Regular cardiac myocyte (primary cell): Measurements from ENCODE around the gene KRT36. TPM values are rescaled to one million over a fixed set of nuclear protein-coding genes. Genes with fewer than 3 reads are reported as not detected.

ENCODE experiments used
- total RNA-seq: library from RNA; depleted of rRNA; stranded (reverse); fragments of >200 nt; gene quantifications from 2 replicates; pipeline ENCODE4 v1.2.3, GENCODE V29; 2014

The KRT36 gene
- not detected in 2 replicates for total RNA-seq

DNA sequence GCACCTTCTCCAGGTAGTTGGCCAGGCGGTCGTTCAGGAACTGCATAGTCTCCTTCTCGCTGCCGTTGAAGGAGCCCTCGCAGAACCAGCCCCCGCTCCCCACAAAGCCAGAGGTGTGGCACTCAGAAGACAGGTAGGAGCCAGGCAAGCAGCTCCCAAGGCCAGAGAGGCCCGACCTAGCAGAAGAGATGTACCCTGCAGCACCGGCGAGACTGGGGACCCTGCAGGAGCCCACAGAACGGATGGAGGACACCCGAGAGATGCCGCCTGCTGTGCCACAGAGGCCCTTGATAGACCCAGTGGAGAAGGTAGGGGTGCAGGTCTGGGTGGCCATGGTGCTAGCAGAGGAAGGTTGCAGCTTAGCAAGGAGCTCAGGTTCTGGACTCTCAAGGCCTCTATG lies at the start of gene KRT36:
KRT36 (minus strand) TSS at position 380 of the 400 bp plus-strand sequence; CDS start at position 334, 46 bp downstream.

DNA sequence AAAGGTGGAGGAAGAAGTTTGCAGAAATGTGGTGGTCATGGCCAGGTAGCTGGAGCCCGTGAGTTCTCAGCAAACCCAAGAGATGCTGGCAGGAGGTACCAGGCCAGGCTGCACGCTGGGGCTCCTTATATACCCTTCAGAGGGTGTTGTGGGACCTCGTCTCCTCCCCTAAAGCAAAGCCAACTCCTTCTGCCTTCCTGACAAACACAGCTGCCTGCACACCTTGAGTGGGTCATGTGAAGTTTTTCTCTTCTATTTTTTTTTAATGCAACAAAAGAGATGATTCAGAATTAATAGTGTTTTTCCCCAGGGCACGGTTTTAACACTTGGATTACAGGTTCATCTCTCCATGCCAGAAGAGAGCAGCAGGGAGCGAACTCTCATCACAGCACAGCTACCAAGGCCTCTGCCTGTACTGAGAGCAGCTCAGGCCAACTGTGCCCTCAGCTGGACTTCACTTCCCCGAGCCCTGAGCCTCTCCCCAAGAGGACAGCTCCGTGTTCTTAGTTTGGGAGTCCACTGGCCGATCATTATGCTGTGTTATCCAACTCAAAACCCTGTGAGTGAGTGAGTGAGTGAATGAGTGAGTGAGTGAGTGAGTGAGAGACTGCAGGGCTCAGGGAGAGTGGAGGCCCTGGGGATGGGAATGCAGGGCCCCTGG lies 29.2 kb upstream of the KRT36 start, which contains the start of gene KRT15:
KRT15 (minus strand) TSS at position 102 of the 661 bp plus-strand sequence; CDS start at position 39, 63 bp downstream.

DNA sequence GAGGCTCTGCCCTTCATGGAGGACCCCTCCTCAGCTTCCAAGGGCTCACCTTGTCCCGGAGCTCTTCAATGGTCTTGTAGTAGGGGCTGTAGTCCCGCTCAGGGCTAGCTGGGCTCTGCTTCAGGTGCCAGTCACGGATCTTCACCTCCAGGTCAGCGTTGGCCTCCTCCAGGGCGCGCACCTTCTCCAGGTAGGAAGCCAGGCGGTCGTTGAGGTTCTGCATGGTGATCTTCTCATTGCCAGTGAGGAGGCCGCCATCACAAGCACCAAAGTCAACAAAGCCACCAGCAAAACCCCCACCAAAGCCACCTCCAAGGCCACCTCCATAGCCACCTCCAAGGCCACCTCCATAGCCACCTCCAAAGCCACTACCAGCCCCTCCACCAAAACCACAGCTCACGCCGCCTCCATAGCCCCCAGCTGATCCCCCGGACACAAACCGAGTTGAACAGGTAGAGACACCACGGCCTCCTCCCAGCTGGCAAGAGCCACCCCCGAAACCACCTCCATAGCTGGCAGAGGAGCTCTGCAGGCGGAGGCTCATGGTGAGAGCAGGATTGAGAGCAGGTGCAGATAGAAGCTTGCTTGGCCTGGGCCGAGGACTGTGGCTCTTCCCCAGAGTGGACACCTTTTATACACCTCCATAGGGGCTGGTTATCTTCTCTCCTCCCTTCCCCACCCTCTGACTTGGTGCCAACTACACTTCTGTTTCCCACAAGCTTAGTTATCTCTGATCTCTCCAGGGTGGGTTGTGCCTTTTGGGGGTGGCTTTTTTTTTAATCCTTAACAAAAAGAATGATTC lies 15.5 kb upstream of the KRT36 start, which contains the start of gene KRT13:
KRT13 (minus strand) TSS at position 606 of the 802 bp plus-strand sequence; CDS start at position 544, 62 bp downstream.

DNA sequence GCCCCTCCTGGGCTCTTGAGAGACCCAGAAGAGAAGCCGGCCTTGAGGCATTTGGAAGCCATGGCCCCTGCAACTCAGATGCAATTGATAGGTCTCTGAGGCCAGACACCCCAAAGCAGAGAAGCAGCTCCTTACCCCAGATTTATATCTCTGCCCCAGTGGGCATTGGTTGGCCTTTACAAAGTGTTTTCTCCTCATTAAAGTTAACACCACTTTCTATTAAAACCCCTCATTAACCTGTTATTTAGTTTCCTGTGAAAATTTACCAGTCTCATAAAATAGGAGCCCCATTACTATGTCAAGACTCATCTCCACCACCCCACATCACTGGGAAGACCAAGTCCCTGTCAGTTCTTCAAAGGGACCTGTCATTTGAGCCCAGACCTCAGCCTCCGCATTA lies 8.7 kb downstream of the KRT36 start, which contains the start of gene KRT35:
KRT35 (minus strand) TSS at position 116 of the 400 bp plus-strand sequence; CDS start at position 62, 54 bp downstream.

DNA sequence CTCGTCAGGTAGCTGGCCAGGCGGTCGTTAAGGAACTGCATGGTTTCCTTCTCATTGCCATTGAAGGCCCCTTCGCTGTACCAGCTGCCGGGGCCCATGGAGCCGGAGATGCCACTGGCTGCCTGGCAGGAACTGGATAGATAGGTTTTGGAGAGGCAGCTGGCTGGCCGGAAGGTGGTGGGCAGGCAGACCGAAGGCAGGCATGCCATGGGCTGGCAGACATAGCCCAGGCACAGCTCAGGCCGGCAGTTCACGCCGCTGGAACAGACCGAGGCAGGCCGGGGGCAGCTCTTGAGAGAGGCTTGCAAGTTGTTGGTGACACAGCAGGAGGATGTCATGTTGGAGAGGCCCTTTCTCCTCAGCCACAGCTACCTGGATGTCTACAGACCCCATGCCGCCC lies 22.7 kb downstream of the KRT36 start, which contains the start of gene KRT32:
KRT32 (minus strand) TSS at position 399 of the 400 bp plus-strand sequence; CDS start at position 338, 61 bp downstream.

DNA sequence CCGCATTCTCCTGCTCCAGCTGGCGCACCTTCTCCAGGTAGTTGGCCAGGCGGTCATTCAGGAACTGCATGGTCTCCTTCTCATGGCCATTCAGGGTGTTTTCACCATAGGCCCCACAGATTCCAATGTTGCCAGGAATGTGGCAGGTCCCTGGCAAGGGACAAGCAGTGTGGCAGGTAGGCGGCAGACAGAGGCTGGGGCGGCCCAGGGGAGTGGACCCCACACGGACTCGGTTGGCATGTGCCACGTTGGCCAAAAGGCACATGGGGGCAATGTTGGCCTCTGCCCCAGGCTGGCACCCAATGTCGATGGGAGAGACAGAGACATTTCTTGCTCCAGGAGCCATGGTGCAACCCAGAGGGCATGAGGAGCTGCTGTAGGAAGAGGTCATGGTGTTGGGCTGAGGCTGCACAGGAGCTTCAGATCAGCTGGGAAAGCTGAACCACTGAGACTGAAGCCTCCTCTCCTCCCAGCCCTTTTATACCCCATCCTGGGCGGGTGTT lies 49.1 kb downstream of the KRT36 start, which contains the start of gene KRT38:
KRT38 (minus strand) TSS at position 453 of the 503 bp plus-strand sequence; CDS start at position 391, 62 bp downstream.

Other genes starting within 250 kb of the KRT36 start
- gene KRTAP9-4, start 240.2 kb downstream of the KRT36 start, total RNA-seq, result not detected in 2 replicates
- gene KRTAP9-9, start 234.5 kb downstream of the KRT36 start, total RNA-seq, result not detected in 2 replicates
- not detected in 2 replicates for gene KRTAP9-6, start 224.5 kb downstream of the KRT36 start, total RNA-seq
- gene KRTAP9-7, start 214.2 kb downstream of the KRT36 start, total RNA-seq, result not detected in 2 replicates
- not detected in 2 replicates for gene KRTAP29-1, start 187.1 kb downstream of the KRT36 start, total RNA-seq
- not detected in 2 replicates for gene KRTAP16-1, start 180.6 kb downstream of the KRT36 start, total RNA-seq
- not detected in 2 replicates for gene KRTAP17-1, start 174.2 kb downstream of the KRT36 start, total RNA-seq
- gene KRT33A, start 139.1 kb downstream of the KRT36 start, total RNA-seq, result not detected in 2 replicates
- gene KRT33B, start 120.1 kb downstream of the KRT36 start, total RNA-seq, result under 0.01 TPM in 2 replicates
- 2.0 and 2.9 TPM in 2 replicates for gene KRT34, start 107.6 kb downstream of the KRT36 start, total RNA-seq
- not detected in 2 replicates for gene KRT31, start 92.3 kb downstream of the KRT36 start, total RNA-seq
- not detected in 2 replicates for gene KRT37, start 65.3 kb downstream of the KRT36 start, total RNA-seq
- not detected in 2 replicates for gene KRT38, start 48.9 kb downstream of the KRT36 start, total RNA-seq
- not detected in 2 replicates for gene KRT32, start 22.5 kb downstream of the KRT36 start, total RNA-seq
- gene KRT35, start 8.8 kb downstream of the KRT36 start, total RNA-seq, result not detected in 2 replicates
- gene KRT13, start 15.7 kb upstream of the KRT36 start, total RNA-seq, result 0.58 TPM in 1 of 2 replicates, not detected in the other
- 0.56 and 3.5 TPM in 2 replicates for gene KRT15, start 29.0 kb upstream of the KRT36 start, total RNA-seq
- gene KRT19, start 38.4 kb upstream of the KRT36 start, total RNA-seq, result 71.3 and 87.2 TPM in 2 replicates
- gene KRT9, start 82.1 kb upstream of the KRT36 start, total RNA-seq, result not detected in 2 replicates
- 0.38 and 0.56 TPM in 2 replicates for gene KRT14, start 97.0 kb upstream of the KRT36 start, total RNA-seq
- under 0.01 and 0.28 TPM in 2 replicates for gene KRT16, start 122.9 kb upstream of the KRT36 start, total RNA-seq
- 1.9 and 7.0 TPM in 2 replicates for gene KRT17, start 134.7 kb upstream of the KRT36 start, total RNA-seq
- gene EIF1, start 199.0 kb upstream of the KRT36 start, total RNA-seq, result 69.6 and 107 TPM in 2 replicates
- gene GAST, start 222.4 kb upstream of the KRT36 start, total RNA-seq, result not detected in 2 replicates
- gene HAP1, start 244.7 kb upstream of the KRT36 start, total RNA-seq, result under 0.01 TPM in 2 replicates